Ishikawa (cell line): Measurements from ENCODE around the gene ASTN2.

Source experiments
- CEBPB ChIP-seq: IDR thresholded peaks from 2 replicates; pipeline ENCODE4 v1.6.1; 2012
- CREB1 ChIP-seq: IDR thresholded peaks from 2 replicates; pipeline ENCODE4 v1.6.1; 2012; ENCODE audit warnings: low read depth
- EGR1 ChIP-seq: IDR thresholded peaks from 2 replicates; pipeline ENCODE4 v1.6.1; 2012
- EP300 ChIP-seq: IDR thresholded peaks from 2 replicates; pipeline ENCODE4 v1.6.1; 2012; ENCODE audit warnings: borderline replicate concordance
- FOXM1 ChIP-seq: IDR thresholded peaks from 2 replicates; pipeline ENCODE4 v1.6.1; 2012; ENCODE audit warnings: low read depth, borderline replicate concordance
- MAX ChIP-seq: IDR thresholded peaks from 2 replicates; pipeline ENCODE4 v1.6.1; 2012
- NFIC ChIP-seq: IDR thresholded peaks from 2 replicates; pipeline ENCODE4 v1.6.1; 2012
- RAD21 ChIP-seq: IDR thresholded peaks from 2 replicates; pipeline ENCODE4 v1.6.1; 2012; ENCODE audit warnings: low read depth
- REST ChIP-seq: IDR thresholded peaks from 2 replicates; pipeline ENCODE4 v1.6.1; 2012; ENCODE audit warnings: low read depth, mild to moderate bottlenecking
- TAF1 ChIP-seq: IDR thresholded peaks from 2 replicates; pipeline ENCODE4 v1.6.1; 2012; ENCODE audit warnings: low read depth, mild to moderate bottlenecking
- TCF12 ChIP-seq: IDR thresholded peaks from 2 replicates; pipeline ENCODE4 v1.6.1; 2012; ENCODE audit warnings: low read depth
- TEAD4 ChIP-seq: IDR thresholded peaks from 2 replicates; pipeline ENCODE4 v1.6.1; 2012
- YY1 ChIP-seq: IDR thresholded peaks from 2 replicates; pipeline ENCODE4 v1.6.1; 2012; ENCODE audit warnings: low read depth
- ZBTB7A ChIP-seq: IDR thresholded peaks from 2 replicates; pipeline ENCODE4 v1.6.1; 2012; ENCODE audit warnings: low read depth
- TF ChIP-seq, protein P1 (sequence below): IDR thresholded peaks from 2 replicates; pipeline ENCODE4 v1.6.1; 2012

ASTN2 gene

DNA sequence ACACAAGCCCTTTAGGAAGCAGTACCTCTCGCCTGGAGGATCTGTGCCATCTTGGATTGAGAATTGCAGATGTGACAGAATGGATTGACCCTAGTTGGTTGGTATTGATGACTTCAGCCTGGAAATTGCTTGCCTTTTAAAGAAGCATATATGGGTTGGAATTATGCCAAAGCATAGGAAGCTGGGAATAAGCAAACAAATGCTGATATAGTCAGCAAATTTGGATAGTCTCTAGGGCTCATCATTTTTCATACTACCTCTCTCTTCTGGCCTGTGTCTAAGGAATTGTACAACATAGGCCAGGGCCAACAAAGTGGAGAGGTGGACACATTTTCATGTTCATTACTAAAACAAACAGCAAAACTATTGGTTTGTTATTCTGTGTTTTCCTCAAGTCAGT is 714.6 kb downstream of the ASTN2 start:
- TF ChIP-seq FOXM1 = no peak
- no peak for TF ChIP-seq YY1
- no peak for TF ChIP-seq CEBPB
- no peak for TF ChIP-seq TAF1
- TF ChIP-seq REST = no peak
- TF ChIP-seq TEAD4 = no peak
- TF ChIP-seq, protein P1, sequence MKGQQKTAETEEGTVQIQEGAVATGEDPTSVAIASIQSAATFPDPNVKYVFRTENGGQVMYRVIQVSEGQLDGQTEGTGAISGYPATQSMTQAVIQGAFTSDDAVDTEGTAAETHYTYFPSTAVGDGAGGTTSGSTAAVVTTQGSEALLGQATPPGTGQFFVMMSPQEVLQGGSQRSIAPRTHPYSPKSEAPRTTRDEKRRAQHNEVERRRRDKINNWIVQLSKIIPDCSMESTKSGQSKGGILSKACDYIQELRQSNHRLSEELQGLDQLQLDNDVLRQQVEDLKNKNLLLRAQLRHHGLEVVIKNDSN = no peak
- TF ChIP-seq EGR1 = no peak
- TF ChIP-seq ZBTB7A = no peak

GRCh38 chr9:116697887-116698286 is 717.0 kb downstream of the ASTN2 start:
- TF ChIP-seq TAF1 (no peak), TEAD4 (no peak), TCF12 (no peak), ZBTB7A (no peak), EP300 (no peak), REST (no peak), FOXM1 (no peak), YY1 (no peak), MAX (no peak), CEBPB (no peak), EGR1 (no peak), NFIC (no peak), RAD21 (no peak)
- TF ChIP-seq, protein P1 = no peak

DNA sequence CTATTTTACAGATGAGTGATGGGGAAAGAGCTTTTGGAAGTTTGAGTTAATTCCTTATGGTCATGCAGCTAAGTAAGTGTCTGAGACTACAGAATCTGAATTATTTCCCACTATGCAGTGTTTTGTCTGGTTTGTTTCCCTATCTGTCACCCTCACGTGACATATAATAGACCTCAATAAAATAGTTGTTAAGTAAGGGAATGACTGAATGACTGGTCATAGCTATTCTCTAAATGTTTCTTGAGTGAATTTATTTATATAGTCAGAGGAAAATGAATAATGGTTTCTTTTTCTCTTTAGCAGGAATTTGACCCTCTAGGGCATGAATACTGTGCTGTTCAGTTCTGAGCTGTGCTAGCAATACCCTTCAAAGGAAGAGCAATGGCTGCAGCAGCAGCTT is 717.5 kb downstream of the ASTN2 start:
- TF ChIP-seq RAD21 = no peak
- TF ChIP-seq, protein P1 = no peak
- no peak for TF ChIP-seq CREB1
- no peak for TF ChIP-seq EP300
- TF ChIP-seq YY1 = no peak
- no peak for TF ChIP-seq TCF12
- TF ChIP-seq TAF1 = no peak
- no peak for TF ChIP-seq CEBPB
- no peak for TF ChIP-seq ZBTB7A
- no peak for TF ChIP-seq EGR1
- no peak for TF ChIP-seq NFIC
- TF ChIP-seq FOXM1 = no peak
- no peak for TF ChIP-seq MAX
- TF ChIP-seq REST = no peak
- TF ChIP-seq TEAD4 = no peak

GRCh38 chr9:116695438-116695837 is 719.4 kb downstream of the ASTN2 start:
- no peak for TF ChIP-seq EGR1
- TF ChIP-seq CEBPB = no peak
- no peak for TF ChIP-seq CREB1
